ENCODE measurements around the gene CLEC16A.

Gene CLEC16A

DNA sequence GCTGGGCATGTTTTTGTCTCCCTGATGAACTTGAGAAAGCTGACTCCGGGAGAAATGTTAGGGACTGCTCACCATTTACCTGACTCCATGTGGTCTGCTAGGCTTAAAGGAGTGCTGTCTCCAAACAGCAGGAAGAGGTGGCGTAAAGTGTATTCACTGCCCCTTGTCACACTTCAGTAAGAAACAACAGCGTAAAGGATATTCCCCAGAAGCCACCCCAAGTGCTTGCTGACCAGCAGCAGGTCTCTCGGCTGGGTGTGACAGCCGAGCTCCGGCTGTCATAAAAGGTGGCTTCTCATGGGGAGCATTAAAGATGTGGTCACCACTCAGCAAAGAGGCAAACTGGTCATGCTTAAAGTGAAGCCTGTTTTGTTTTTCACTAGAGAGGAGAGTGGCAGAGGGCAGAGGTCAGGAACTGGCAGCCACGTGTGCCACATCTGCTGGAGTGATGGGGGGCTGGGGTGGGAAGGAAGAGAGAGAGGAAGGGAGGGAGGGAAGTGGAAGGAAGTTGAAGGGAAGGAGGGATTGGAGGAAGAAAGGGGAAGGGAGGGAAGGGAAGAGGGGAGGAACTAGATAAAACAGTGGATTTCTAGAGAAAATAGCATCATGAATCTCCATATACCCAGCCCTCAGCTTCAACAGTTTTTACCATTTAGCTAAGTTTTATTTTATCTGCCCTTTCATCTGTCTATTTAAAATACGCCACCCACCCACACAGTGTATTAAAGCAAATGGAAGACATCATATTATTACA lies 119.3 kb downstream of the CLEC16A start:
- no peak for DNase-seq (ENCODE audit: low read depth)

DNA sequence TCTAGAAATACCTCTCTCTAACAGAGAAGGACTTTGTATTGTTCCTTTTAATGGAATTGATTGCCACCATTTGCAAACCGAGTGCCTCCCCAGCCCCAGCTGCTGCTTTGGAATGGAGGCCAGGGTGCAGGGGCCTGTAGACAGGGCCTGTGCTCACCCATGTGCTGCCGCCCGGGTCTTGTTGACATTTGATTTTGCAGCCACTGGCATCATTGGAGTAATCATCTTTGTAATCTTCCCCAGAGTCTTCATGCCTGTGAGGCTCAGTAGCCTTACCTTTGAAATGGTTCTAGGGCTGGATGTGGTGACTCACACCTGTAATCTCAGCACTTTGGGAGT lies 119.8 kb downstream of the CLEC16A start:
- no peak for DNase-seq (ENCODE audit: low read depth)

DNA sequence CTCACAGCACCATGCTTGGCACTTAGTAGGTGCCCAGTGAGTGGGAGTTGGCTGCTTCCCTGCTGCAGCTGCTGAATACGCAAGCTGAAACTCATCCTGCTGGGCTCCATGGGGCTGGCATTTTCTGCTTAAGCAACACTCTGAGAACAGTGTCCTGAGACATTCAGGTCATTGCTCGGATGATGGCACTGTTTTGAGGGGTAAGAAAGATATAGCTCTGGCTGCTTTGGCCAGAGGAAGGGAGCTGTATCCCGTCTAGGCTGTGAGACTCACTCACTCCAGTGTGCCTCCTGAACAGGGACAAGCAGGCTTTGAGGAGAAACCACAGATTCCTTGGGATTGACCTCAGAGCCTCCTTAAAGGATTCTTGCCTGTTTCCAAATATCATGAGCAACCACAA lies 120.5 kb downstream of the CLEC16A start:
- DNase-seq (ENCODE audit: low read depth): no peak

DNA sequence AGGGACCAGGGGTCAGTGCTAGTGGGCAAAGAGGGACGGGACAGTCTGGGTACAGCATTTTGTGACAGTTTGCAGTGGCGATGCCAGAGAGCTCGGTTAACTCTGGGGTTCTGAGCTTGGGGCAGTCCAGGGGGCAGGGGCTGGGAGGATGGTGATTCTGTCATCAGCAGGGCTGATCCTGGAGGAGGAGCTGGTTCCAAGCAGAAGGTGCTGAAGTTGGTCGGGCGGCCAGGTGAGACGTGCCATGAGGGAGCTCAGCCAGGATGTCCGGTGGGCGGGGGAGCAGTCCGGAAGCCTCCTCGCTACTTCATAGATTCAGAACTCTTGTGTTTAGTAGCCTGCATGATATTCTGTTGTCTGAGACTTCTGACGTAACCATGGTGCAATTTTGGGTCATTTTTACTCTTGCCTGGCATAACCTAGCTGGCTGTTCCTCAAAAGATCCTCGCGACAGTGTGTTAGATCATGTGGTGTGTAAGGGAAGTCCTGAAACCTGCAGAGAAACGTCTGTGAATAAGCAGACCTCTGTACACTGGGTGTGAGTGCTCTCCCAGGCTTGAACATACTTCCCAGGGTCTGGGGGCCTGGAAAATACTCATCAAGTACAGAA lies 122.0 kb downstream of the CLEC16A start:
- DNase-seq (ENCODE audit: low read depth): no peak

DNA sequence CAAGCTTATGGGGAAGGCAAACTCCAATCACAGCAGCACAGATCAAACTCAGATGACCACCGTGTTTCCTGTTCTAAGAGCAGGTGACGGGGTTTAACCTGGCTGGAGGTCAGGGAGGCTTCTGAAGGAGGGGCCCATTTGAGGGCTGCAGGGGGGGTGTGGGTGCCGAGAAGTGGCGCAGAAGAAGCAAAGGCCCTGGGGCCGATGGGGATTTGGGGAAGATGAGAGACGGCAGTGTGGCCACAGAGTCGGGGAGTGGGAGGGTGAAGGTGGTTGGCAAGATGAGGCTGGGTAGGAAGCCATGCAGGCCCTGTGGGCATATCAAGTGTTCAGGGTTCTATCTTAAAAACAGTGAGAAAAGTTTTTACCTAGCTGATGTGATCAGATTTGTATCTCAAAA lies 122.9 kb downstream of the CLEC16A start:
- no peak for DNase-seq (ENCODE audit: low read depth)

DNA sequence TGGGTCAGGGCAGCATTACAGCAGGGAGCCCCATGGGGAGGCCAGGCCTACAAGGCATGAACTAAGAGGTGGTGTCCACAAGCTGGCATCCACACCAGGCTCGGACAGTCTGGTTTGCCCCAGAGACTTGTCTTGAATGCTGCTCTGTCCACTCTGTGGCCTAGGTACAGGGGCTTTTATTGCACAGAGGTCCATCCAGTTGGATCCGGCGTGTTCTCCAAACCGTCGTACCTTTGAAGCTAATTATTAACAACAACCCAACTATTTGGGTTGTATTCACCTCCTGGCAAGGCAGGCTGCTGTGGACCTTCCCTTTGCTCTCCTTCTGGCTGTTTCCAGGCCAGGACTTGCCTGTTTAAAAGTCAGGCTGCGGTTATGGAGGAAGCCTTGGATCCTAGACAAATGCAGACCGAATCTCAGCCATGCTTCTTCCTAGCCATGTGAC lies 123.4 kb downstream of the CLEC16A start:
- DNase-seq (ENCODE audit: low read depth): no peak

DNA sequence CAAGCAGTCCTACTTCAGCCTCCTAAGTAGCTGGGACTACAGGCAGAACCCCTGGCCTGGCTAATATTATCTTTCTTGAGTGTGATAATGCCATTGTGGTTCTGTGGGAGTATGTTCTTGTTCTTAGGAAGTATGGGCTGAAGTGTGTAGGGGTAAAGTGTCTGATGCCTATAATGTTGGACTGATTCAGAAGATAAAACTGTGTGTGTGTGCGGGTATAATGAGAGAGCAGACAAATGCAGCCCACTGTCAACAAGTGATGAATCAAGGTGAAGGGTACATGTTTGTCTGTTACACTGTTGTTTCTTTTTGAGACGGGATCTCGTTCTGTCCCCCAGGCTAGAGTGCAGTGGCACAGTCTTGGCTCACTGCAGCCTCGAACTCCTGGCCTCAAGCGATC lies 127.5 kb downstream of the CLEC16A start:
- no peak for DNase-seq (ENCODE audit: low read depth)

DNA sequence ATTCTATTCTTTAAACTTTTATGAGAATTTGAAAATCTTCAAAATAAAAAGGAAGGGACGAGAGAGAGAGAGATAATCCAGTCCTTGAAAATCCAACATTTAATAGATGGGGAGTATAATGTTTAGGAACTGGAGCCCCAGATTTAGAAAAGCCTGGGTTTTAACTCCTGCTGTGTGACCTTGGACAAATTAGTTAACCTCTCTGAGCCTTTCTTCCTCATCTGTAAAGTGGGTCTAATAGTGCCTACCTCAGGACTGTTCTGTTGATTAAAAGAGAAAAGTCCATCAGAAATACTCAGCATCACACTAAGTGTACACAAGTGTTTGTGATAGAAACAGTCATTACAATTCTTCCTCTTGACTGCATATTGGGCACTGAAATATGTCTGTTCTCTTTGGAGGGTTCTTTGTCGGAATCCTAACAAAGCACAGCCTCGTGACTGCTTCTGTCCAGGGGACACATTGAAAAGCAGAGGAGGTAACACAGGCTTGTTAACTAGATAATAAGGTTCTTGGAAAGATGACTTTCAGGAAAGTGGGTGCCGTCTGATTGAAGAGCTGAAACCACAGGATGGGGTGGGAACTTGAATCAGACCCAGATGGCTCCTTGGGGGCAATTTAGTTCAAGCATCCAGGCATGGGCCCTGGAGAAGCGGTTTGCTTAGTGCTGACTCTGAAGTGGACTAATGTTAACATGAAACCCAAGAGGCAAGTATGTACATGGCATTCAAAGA lies 128.2 kb downstream of the CLEC16A start:
- DNase-seq (ENCODE audit: low read depth): no peak

DNA sequence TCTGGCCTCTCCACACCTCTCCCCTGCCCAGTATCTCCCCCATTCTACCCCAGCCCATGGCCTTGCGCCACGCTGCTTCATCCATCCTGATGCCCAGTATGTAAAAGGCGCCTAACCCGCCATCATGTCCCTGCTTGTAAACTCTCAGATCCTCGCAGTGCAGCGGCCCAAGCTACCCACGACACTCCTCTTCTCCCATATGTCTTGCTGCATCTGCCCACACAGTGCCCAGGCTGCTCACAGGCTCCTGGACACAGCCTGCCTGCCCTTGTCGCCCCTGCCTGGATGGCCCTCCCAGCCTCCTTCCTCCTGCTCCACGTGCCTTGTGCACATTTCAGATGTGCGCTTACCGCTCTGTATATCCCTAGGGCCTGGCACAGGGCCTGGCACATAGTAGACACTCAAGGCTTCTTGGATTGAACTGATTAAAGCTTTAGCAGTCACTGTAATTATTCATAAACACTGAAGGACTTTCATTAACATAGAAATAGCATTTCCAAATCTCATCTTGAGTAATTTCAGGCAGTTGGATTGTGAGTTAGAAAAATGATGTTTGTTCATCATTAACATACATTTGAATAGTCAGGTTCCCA lies 129.1 kb downstream of the CLEC16A start:
- no peak for DNase-seq (ENCODE audit: low read depth)

DNA sequence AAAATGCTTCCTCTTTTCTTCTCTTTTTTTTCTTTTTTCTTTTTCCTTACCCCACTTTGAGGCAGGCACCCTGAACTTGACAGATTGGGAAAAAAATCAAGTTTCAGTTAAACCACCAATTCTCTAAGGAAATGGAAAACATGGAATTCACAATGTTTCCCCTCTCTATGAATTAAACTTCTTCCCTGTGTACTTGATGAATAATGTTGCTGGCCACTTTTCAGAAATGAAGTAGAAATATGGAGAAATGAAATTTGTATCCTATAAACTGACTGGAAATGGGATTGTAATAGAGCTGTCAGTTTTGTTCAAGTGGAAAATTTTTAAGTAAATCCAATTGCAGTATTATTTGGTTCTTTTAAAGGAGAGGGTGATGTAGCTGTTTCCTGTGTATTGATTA lies 129.8 kb downstream of the CLEC16A start:
- no peak for DNase-seq (ENCODE audit: low read depth)

DNA sequence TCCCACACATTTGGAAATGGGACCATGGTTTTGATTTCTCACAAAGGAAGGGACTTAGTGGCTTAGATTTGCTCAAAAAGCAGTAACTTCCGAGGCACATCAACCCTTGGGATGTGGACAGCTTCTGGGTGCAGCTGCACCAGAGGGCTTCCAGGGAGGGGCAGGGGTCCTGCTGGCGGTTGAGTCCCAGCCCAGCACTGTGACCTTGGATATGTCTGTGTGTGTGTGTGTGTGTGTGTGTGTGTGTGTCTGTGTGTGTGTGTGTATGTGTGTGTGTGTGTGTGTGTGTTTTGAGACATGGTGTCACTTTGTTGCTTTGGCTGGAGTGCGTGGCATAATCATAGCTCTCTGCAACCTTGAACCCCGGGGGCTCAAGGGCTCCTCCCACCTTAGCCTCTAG lies 130.8 kb downstream of the CLEC16A start:
- no peak for DNase-seq (ENCODE audit: low read depth)

DNA sequence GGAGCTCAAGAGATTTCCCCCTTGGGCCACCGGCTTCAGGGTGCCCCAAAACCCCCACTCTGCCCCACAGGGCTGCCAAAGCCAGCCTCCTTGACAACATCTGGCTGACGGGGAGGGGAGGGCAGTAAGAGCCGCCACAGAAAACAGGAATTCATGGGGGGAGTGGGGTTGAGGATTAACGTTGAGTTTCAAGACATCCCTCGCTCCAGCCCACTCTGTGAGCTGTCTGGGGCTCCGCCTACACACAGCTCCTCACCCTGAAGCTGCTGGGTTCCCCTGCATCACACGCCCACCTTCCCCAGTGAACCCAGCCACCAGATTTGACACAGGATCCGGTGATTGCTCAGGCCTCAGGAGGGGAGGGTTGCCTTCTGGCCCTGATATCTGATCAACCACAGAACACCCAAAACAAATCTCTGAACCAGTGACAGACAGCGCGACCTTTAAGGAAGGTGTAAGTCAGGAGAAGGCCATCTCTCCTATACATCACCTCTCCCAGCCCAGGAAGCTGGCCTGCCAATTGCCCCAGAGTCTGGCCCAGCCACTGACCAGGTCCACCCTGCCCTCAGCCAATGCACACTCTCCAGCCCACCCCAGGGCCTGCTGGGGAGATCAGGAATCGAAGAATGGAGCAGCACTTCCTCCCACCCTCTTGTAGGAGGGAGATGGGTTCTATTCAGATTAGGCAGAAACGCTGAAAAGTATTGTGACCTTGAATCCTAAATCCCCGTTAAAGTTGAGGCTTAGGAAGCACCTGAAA lies 132.1 kb downstream of the CLEC16A start:
- DNase-seq (ENCODE audit: low read depth): no peak

DNA sequence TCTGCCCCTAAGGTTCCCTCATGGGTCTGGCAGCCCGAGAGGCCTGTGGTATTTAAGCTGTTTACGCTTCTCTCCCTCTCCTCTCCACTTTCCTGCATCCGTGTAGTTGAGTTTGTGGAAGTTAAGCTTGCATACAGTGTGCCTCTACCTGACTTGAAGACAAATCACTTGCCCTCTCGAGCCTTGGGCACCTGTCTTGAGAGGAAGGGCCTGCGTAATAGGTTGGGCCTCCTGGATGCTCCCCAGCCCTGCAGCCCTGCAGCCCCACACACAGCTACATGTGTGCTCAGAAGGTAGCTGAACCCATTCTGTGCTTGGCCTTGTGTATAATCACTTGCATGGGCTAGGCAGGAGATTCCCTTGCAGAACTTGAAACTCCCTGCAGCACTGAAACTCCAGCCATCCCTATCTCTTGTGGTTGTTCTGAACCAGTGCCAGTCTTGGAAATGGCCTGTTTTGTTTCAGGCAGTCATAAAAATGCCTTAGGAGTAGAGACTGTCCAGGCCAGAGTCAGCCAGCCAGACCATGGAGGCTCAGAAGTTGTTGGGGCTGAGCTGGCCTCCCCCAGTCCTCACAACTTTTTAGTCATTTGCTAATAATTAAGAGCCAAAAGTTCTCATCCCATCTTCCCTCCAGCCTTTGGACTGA lies 134.6 kb downstream of the CLEC16A start:
- no peak for DNase-seq (ENCODE audit: low read depth)

DNA sequence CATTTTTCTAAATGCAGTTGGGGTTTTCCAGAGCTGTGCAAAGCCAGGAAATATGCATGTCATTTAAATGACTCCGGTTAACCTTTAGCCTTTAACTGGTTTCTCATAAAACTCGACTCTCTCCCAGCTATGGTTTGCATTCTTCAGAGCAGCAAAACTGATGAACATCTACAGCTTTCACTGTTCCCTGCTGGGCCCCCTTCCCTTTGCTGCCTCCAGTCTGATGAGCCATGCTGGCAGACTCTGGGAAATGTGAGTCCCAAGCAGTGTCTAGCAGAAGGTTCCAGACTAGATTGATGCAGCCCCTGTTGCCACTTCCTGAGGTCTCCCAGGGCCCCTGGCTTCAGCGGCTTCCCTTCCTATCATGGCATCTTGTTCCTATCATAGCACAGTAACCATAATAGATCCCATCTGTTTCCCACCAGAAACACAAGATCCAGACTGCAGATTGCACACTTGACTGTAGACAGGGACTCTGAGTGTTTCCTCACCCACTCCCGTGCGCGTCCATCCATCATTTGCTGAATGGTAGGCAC lies 135.4 kb downstream of the CLEC16A start:
- no peak for DNase-seq (ENCODE audit: low read depth)

DNA sequence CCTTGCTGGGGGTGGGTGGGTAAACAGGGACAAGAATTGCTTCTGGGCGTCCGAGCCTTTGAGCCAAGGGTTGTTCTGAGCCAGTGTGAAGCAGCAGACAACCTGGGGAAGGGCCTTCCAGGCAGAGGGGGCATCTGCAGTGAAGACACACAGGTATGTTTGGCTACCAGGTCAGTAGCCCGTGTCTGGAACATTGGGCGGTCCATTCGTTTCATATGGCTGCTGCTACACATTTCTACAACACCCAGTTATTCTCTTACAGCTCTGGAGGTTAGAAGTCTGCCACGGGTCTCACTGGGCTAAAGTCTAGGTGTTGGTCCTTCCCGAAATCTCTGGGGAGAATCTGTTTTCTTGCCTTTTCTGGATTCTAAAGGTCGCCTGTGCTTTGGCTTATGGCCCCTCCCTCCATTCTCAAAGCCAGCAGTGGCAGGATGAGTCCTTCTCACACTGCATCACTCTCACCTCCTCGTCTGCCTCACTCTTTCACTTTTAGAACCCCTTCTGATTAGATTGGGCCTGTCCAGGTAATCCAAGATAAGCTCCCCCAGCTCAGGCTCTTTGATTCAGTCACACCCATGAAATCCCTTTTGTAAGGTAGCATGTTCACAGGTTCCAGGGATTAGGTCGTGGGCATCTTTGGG lies 136.1 kb downstream of the CLEC16A start:
- DNase-seq (ENCODE audit: low read depth): no peak

DNA sequence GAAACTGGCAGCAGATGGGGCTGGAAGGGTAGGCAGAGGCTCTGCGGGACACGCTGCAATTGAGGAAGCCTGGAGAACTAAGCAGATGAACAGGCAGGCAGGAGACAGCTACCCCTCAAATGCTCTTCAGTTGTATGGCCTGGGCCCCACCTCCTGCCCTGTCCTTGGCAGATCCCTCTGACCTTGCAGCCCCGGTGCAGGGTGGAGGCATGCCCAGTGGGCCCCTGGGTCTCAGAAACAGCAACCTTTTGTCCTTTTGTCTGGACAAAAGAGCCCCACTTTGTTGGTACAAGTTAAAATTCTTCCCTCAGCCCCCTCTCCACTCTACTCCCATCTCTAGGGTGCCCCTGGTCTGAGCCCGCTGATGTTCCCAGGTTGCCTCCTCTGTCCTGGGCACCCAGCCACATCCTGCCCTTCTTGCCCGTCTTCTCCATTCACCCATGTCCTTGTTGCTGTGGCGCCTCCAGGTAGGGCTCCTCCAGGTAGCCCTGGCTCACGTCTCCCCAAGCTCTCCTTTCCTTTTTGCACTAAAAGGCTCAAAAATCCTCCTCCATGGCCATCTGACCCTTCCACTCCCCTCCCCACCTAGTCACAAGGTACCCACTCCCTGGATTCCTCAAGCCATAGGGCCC lies 136.8 kb downstream of the CLEC16A start:
- no peak for DNase-seq (ENCODE audit: low read depth)

DNA sequence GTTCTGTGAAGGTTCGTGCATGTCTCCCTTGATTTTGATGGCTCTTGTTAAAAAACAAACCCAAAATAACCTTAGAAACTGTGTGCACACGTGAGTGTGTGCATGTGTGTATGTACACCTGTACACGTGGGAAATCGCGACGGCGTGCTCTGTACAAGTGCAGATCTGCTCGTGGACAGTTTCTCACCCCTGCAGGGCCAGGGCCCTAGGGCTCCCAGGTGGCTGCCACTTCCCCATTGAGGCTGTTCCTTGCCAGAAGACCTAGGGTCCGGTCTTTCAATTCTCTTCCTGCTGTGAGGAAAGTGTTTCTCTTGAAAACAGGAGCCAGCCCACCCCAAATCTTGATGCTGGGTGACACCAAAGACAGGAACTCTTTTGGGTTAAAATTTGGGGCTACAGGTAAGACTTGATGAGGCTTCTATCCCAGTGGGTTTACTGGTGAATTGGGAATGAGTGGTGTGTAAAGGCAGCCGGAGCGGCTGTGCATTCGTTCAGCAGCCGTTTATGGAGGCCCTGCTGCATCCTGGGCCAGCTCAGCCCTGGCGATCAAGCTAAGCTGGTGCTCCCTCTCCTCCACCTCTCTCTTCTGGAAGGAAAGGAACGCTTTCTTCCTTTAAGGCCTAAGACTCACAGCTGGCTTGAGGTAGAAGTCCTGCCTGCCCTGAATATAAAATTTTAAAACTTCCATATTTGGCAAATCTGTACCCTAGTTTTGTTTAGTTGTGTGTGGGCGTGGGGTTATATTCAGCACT lies 137.9 kb downstream of the CLEC16A start:
- no peak for DNase-seq (ENCODE audit: low read depth)

DNA sequence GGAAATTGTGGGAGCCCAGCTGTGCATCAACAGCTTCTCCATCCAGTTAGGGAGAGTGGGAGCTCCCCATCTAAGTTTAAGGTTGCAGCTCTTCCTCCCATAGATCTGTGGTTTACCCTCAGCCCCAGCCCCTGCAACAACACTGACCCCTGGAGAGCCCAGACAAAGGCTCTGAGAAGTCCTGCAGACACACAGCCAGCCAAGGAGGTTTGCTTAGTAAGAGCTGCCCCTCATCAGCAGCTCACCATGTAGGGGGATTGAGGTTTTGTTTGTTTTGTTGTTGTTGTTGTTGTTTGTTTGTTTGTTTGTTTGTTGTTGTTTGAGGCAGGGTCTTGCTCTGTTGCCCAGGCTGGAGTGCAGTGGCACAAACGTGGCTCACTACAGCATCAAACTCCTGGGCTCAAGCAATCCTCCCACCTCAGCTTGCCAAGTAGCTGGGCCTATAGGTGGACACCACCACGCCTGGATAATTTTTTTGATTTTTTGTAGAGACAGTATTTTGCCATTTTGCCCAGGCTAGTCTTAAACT lies 138.6 kb downstream of the CLEC16A start:
- no peak for DNase-seq (ENCODE audit: low read depth)

DNA sequence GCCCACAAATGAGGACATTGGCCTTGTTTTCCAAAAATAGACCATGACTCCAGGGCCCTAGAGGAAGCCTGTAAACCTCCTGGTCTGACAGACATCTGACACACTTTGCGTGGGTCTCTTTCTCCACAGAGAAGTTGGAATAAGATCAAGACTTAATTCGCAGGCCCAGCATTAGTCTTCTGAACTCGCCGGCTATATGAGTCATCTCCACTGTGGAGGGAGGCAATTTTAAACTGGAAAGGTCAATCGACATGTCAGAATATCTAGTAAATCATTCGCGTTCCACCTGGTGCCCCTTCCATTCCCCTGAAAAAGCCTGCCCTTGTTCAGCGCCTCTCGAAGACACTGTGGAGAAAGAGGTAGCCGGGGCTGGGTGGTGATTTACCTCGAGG lies 140.1 kb downstream of the CLEC16A start:
- no peak for DNase-seq (ENCODE audit: low read depth)

Data from activated T-helper 9 cell treated with anti-CD3 and anti-CD28 coated beads, Interleukin-2, amount 50 U/mL, for 16 hours (primary cell).